Endothelial cell of umbilical vein (primary cell): ENCODE results near the gene EFR3B. TPM values are rescaled to one million over a fixed set of nuclear protein-coding genes. Genes with fewer than 3 reads are reported as not detected.

ENCODE experiments used
- BruUV-seq: library from RNA; stranded (reverse); fragments of 400-500 nt; replicated peaks from 2 replicates; lab custom pipeline; 2021; lab: Mats Ljungman, UMichigan
- CTCF ChIA-PET: fragments of 300-600, 350-600 bp; sonication (Branson Sonifier 250); formaldehyde crosslinking; loops from one replicate; lab custom pipeline; 2021; ENCODE audit warnings: antibody characterized with exemption, inconsistent platforms; lab: Charles Lee
- POLR2A ChIA-PET: fragments of 300-600, 350-600 bp; sonication (Branson Sonifier 250); formaldehyde crosslinking; loops from one replicate; lab custom pipeline; 2021; ENCODE audit warnings: antibody characterized with exemption, inconsistent platforms; lab: Charles Lee
- DNase-seq: peaks from one replicate; pipeline ENCODE4 v3.0.0-alpha.2; 2011; ENCODE audit warnings: low read depth, low spot score
- FAIRE-seq: peaks from 2 replicates; lab custom pipeline; 2011; peaks lifted over from hg19 to GRCh38; lab: Jason Lieb, UNC
- H2AFZ ChIP-seq: 2 replicates; pipeline ENCODE4 v1.6.0; 2012; ENCODE audit warnings: low read depth, low read length, control low read depth, inconsistent platforms
- H3K27ac ChIP-seq: 2 replicates; pipeline ENCODE4 v1.5.1; 2011; ENCODE audit warnings: low read depth, mild to moderate bottlenecking, control low read depth, low read length, moderate library complexity; ENCODE audit not compliant: insufficient read depth
- H3K27me3 ChIP-seq, 2 experiments: 2 replicates each; pipeline versions ENCODE4 v1.6.0 to v1.6.1; 2011; ENCODE audit warnings: low read length in 2 of 2, mixed read lengths in 1 of 2; ENCODE audit not compliant: control insufficient read depth in 2 of 2, insufficient read depth in 2 of 2
- H3K36me3 ChIP-seq, 2 experiments: 2 replicates in 1 of 2; 3 replicates in 1 of 2; pipeline ENCODE4 v1.5.1; 2011; ENCODE audit warnings: low read length in 2 of 2, mild to moderate bottlenecking in 1 of 2, moderate library complexity in 1 of 2; ENCODE audit not compliant: control insufficient read depth in 2 of 2, insufficient read depth in 2 of 2; ENCODE audit errors: extremely low read depth in 1 of 2
- H3K4me1 ChIP-seq: 3 replicates; pipeline ENCODE4 v1.5.1; 2011; ENCODE audit warnings: mild to moderate bottlenecking, low read length; ENCODE audit not compliant: control insufficient read depth, insufficient read depth; ENCODE audit errors: extremely low read depth
- H3K4me2 ChIP-seq: 2 replicates; pipeline ENCODE4 v1.6.1; 2011; ENCODE audit warnings: low read length, control low read depth, mixed read lengths; ENCODE audit not compliant: insufficient read depth
- H3K4me3 ChIP-seq, 3 experiments: fragments of 200-600 bp in 1 of 3; sonication (generic), shearing (Covaris generic) in 1 of 3; replicated peaks in 1 of 3; 2 replicates each; pipeline ENCODE4 v1.5.1; 2011 to 2016; ENCODE audit warnings: control low read depth in 3 of 3, low read length in 3 of 3, mild to moderate bottlenecking in 2 of 3, inconsistent platforms in 1 of 3, low read depth in 1 of 3, moderate library complexity in 1 of 3; ENCODE audit not compliant: insufficient read depth in 1 of 3
- H3K79me2 ChIP-seq: 2 replicates; pipeline ENCODE4 v1.6.0; 2012; ENCODE audit warnings: low read length, inconsistent platforms; ENCODE audit not compliant: control insufficient read depth, insufficient read depth
- H3K9ac ChIP-seq: replicated peaks from 2 replicates; pipeline ENCODE3; 2011; ENCODE audit warnings: low read length, control low read depth; ENCODE audit not compliant: insufficient read depth; ENCODE audit errors: extremely low read depth
- H3K9me1 ChIP-seq: replicated peaks from 3 replicates; pipeline ENCODE4 v1.6.0; 2011; ENCODE audit warnings: mild to moderate bottlenecking, low read length; ENCODE audit not compliant: control insufficient read depth, insufficient read depth; ENCODE audit errors: extremely low read depth
- H3K9me3 ChIP-seq: replicated peaks from 2 replicates; pipeline ENCODE4 v1.5.1; 2012; ENCODE audit warnings: low read length, inconsistent platforms; ENCODE audit not compliant: control insufficient read depth, insufficient read depth
- H4K20me1 ChIP-seq: replicated peaks from 2 replicates; pipeline ENCODE3; 2011; ENCODE audit warnings: mild to moderate bottlenecking, low read length; ENCODE audit not compliant: control insufficient read depth, insufficient read depth; ENCODE audit errors: extremely low read depth
- EZH2 ChIP-seq: IDR thresholded peaks from 2 replicates; pipeline ENCODE4 v1.6.1; 2012; ENCODE audit warnings: borderline replicate concordance, low read depth, mild to moderate bottlenecking, moderate library complexity, low read length, inconsistent platforms; ENCODE audit not compliant: severe bottlenecking
- FOS ChIP-seq: IDR thresholded peaks from 2 replicates; pipeline ENCODE4 v1.6.1; 2011; ENCODE audit warnings: mild to moderate bottlenecking, low read length, moderate library complexity, borderline replicate concordance; ENCODE audit not compliant: insufficient read depth
- GATA2 ChIP-seq: IDR thresholded peaks from 2 replicates; pipeline ENCODE4 v1.7.0; 2011; ENCODE audit warnings: low read depth, mild to moderate bottlenecking, moderate library complexity, mixed read lengths, low read length; ENCODE audit not compliant: insufficient read length, insufficient read depth
- JUN ChIP-seq: IDR thresholded peaks from 2 replicates; pipeline ENCODE4 v1.6.1; 2011; ENCODE audit warnings: borderline replicate concordance, low read depth; ENCODE audit not compliant: insufficient read length, insufficient read depth
- MYC ChIP-seq: IDR thresholded peaks from one replicate; pipeline ENCODE4 v1.6.1; 2011; ENCODE audit warnings: mild to moderate bottlenecking, low read depth, low read length
- POLR2A ChIP-seq: IDR thresholded peaks from 2 replicates; pipeline ENCODE4 v1.6.1; 2012; ENCODE audit warnings: low read depth, mild to moderate bottlenecking, control low read depth, low read length
- POLR2AphosphoS5 ChIP-seq: IDR thresholded peaks from 2 replicates; pipeline ENCODE4 v1.6.1; 2012; ENCODE audit warnings: low read depth, mild to moderate bottlenecking, control low read depth, low read length, moderate library complexity; ENCODE audit not compliant: insufficient read depth
- dilution Hi-C: fragments of 300-500 bp; cut with MboI; formaldehyde crosslinking; loops from one replicate; pipeline ENCODE4 v1.15.0; 2019; ENCODE audit warnings: low sequenced_read_pairs; ENCODE audit not compliant: extremely low pct_ligation_motif_present
- intact Hi-C: fragments of 100-400 bp; cut with micrococcal nuclease; formaldehyde crosslinking; loops from one replicate; pipeline ENCODE4 v1.10.0; 2022
- polyA plus RNA-seq, 4 experiments: library from polyadenylated mRNA; depleted of rRNA in 3 of 4; stranded (reverse) in 3 of 4; unstranded in 1 of 4; fragments of >200 nt; gene quantifications; 2 replicates each; pipeline versions ENCODE4 v1.2.1 to v1.2.3, GENCODE V29; 2011 to 2012; ENCODE audit warnings: missing spikeins in 1 of 4
- total RNA-seq: library from RNA; stranded (reverse); gene quantifications from 2 replicates; pipeline ENCODE4 v1.2.3, GENCODE V29; 2021
- TF ChIP-seq, protein P1 (sequence below): IDR thresholded peaks from 2 replicates; pipeline ENCODE4 v1.6.1; 2011; ENCODE audit not compliant: insufficient read depth, insufficient read length
- TF ChIP-seq, protein P2 (sequence below), 2 donors: IDR thresholded peaks; 1 replicate in 1 of 2; 2 replicates in 1 of 2; pipeline ENCODE4 v1.5.1; 2011; ENCODE audit warnings: low read length in 2 of 2, mild to moderate bottlenecking in 2 of 2, moderate library complexity in 2 of 2, control low read depth in 1 of 2, inconsistent platforms in 1 of 2, low read depth in 1 of 2; ENCODE audit not compliant: insufficient read depth in 1 of 2; ENCODE audit errors: extremely low read depth in 1 of 2

Gene EFR3B
- total and polyA plus RNA-seq, 2 donors (not counting 3 experiments of a cell fraction or from before 2014, with no cell fraction given) = 0.15 to 0.77 TPM

DNA sequence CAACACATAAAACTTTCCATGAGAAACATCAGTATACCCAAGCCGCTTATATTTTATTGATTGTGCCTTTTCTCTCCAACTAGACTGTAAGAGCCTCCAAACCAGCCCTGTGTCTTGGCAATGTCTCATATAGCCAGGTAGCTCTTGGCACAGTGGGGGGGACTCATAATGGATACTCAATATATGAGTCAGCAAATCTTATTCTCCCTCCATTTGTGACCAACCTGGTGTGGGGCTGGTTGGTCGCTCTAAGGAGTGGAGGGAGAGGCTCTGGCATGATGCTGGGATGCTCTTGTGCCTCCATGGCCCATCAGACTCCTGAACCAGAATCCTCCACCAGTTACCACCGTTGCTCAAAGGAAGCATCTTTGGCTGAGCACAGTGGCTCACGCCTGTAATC is 32.0 kb downstream of the EFR3B start:
- ChIA-PET CTCF (interaction anchor here (1.0 to 1.7 kb wide), 3 partner anchors 9 to 98 kb away, joined by 3 to 6 read pairs (median 4); no protein-coding TSS in a partner anchor), POLR2A (no interaction called here)
- Histone ChIP-seq H2AFZ (no peak overlapping the region), H3K36me3 (no peaks in the 10 kb centered on the region), H3K9me3 (no peaks in the 10 kb centered on the region), H3K9ac (no peak overlapping the region), H3K27ac (no peak overlapping the region), H3K27me3 (peaks cover 0 to 4% of the 10 kb centered on the region in 2 experiments), H3K4me3 (no peak overlapping the region), H4K20me1 (no peaks in the 10 kb centered on the region), H3K4me1 (peaks cover 11% of the 10 kb centered on the region), H3K4me2 (no peak overlapping the region), H3K79me2 (no peaks in the 10 kb centered on the region), H3K9me1 (no peaks in the 10 kb centered on the region)
- TF ChIP-seq, protein P1, sequence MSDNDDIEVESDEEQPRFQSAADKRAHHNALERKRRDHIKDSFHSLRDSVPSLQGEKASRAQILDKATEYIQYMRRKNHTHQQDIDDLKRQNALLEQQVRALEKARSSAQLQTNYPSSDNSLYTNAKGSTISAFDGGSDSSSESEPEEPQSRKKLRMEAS = no peak
- no peak for TF ChIP-seq FOS
- no peak for TF ChIP-seq JUN
- no peak for TF ChIP-seq POLR2AphosphoS5
- TF ChIP-seq MYC = no peak
- no peak for TF ChIP-seq GATA2
- TF ChIP-seq, protein P2, sequence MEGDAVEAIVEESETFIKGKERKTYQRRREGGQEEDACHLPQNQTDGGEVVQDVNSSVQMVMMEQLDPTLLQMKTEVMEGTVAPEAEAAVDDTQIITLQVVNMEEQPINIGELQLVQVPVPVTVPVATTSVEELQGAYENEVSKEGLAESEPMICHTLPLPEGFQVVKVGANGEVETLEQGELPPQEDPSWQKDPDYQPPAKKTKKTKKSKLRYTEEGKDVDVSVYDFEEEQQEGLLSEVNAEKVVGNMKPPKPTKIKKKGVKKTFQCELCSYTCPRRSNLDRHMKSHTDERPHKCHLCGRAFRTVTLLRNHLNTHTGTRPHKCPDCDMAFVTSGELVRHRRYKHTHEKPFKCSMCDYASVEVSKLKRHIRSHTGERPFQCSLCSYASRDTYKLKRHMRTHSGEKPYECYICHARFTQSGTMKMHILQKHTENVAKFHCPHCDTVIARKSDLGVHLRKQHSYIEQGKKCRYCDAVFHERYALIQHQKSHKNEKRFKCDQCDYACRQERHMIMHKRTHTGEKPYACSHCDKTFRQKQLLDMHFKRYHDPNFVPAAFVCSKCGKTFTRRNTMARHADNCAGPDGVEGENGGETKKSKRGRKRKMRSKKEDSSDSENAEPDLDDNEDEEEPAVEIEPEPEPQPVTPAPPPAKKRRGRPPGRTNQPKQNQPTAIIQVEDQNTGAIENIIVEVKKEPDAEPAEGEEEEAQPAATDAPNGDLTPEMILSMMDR (IDR thresholded peaks at IDR 0.05; ENCODE audit: extremely low read depth in 1 of 2, insufficient read depth in 1 of 2, low read depth in 1 of 2, low read length in 2 of 2) = no peak
- no peak for TF ChIP-seq EZH2
- no peak for TF ChIP-seq POLR2A
- no peak for DNase-seq
- BruUV-seq = no TSS peak
- dilution Hi-C loops (no loop called here), intact Hi-C loops (no loop called here)
- FAIRE-seq = no peak
